ENCODE data around the gene ROCK1.
A peak's percentile ranks its signal among the peaks of the same experiment; 100 is the strongest.

The ROCK1 gene

DNA sequence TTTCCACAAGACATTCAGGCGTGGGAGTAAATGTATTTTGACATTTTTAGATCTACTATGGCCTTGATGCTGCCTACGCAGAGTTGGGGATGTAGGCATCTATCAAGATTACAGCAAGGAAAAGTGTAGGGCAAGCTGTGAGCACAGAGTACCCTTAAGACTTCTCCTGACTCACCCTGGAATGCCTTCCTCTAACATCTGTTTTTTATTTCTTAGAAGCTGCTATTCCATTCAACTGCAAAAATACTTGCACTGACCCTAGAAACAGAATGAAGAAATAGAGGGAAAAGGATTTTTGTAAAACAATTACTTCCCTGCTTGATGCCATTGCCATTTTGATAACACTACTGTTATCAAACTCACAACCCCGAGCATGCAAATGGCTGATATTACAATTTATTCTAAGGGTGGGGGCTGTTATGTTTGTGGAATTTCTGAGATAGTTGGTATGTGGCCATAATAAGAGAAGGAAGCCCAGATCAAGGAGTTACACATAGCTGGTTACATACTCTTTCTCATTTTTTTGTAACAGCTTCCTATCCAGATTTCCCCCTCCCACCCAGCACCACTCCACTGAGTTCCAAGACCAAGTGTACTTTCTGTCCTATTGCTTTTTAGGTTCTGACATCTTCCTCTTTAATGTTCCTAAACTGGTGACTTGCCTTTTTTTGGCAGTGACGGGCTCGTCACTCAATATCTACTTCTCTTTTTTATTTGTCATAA lies 6.0 kb upstream of the ROCK1 start:
- H3K4me3 ChIP-seq (ENCODE audit: low read depth, low read length): no peak overlapping the region
- POLR2A ChIA-PET: interaction anchor here (0.6 to 3.0 kb wide), 5 partner anchors 8 to 75 kb away, joined by 3 to 13 read pairs (median 3); no protein-coding TSS in a partner anchor
- CTCF ChIA-PET: interaction anchor here (0.6 to 2.4 kb wide), 7 partner anchors 9 to 129 kb away, joined by 3 to 11 read pairs (median 3); no protein-coding TSS in a partner anchor
- TF ChIP-seq CTCF (IDR thresholded peaks at IDR 0.05; ENCODE audit: insufficient read depth, low read length, missing control alignments): no peak
- DNase-seq (ENCODE audit: low read depth, low spot score): peak; percentile 84

GRCh38 chr18:21115519-21116411 lies 4.2 kb upstream of the ROCK1 start:
- TF ChIP-seq CTCF (IDR thresholded peaks at IDR 0.05; ENCODE audit: insufficient read depth, low read length, missing control alignments): peak; percentile 23
- ChIA-PET CTCF (interaction anchor here (1.0 to 2.4 kb wide), 6 partner anchors 13 to 79 kb away, joined by 3 to 11 read pairs (median 4); no protein-coding TSS in a partner anchor), POLR2A (interaction anchor here (0.7 to 3.0 kb wide), 4 partner anchors 14 to 299 kb away, joined by 3 to 13 read pairs (median 6); no protein-coding TSS in a partner anchor)
- peak; percentile 74 for DNase-seq (ENCODE audit: low read depth, low spot score)
- no peak overlapping the region for H3K4me3 ChIP-seq (ENCODE audit: low read depth, low read length)

GRCh38 chr18:21112543-21113105 lies 1.0 kb upstream of the ROCK1 start:
- POLR2A ChIA-PET: interaction anchor here (1.5 kb wide), 1 partner anchor 19 kb away, joined by 5 read pairs; no protein-coding TSS in a partner anchor
- CTCF ChIA-PET: interaction anchor here (1.7 kb wide), 1 partner anchor 67 kb away, joined by 12 read pairs; no protein-coding TSS in a partner anchor
- H3K4me3 ChIP-seq (ENCODE audit: low read depth, low read length): peak overlapping the region; percentile 74
- TF ChIP-seq CTCF (IDR thresholded peaks at IDR 0.05; ENCODE audit: insufficient read depth, low read length, missing control alignments): no peak
- DNase-seq (ENCODE audit: low read depth, low spot score): no peak

GRCh38 chr18:21112140-21112473 lies 494 bp upstream of the ROCK1 start:
- H3K4me3 ChIP-seq (ENCODE audit: low read depth, low read length): peak overlapping the region; percentile 74
- DNase-seq (ENCODE audit: low read depth, low spot score): no peak
- ChIA-PET POLR2A (interaction anchor here (0.6 to 1.5 kb wide), 5 partner anchors 12 to 87 kb away, joined by 3 to 11 read pairs (median 4); no protein-coding TSS in a partner anchor), CTCF (interaction anchor here (0.9 to 1.7 kb wide), 2 partner anchors 63 to 67 kb away, joined by 3 to 12 read pairs; no protein-coding TSS in a partner anchor)
- TF ChIP-seq CTCF (IDR thresholded peaks at IDR 0.05; ENCODE audit: insufficient read depth, low read length, missing control alignments): no peak

- ChIA-PET POLR2A (interaction anchor here (1.0 to 1.5 kb wide), 2 partner anchors 11 to 19 kb away, joined by 3 to 11 read pairs; no protein-coding TSS in a partner anchor), CTCF (interaction anchor here (1.7 kb wide), 1 partner anchor 69 kb away, joined by 12 read pairs; no protein-coding TSS in a partner anchor)
- H3K4me3 ChIP-seq (ENCODE audit: low read depth, low read length): peak overlapping the region; percentile 94
- no peak for TF ChIP-seq CTCF (IDR thresholded peaks at IDR 0.05; ENCODE audit: insufficient read depth, low read length, missing control alignments)
- no peak for DNase-seq (ENCODE audit: low read depth, low spot score)
These were observed 784 bp downstream of the ROCK1 start for GRCh38 chr18:21110713-21111345.

All from AG04449 (cell line).